Ishikawa (cell line): ENCODE measurements around the gene TMEM40.

Experiments
- CREB1 ChIP-seq: IDR thresholded peaks from 2 replicates; pipeline ENCODE4 v1.6.1; 2012; ENCODE audit warnings: low read depth
- EP300 ChIP-seq: IDR thresholded peaks from 2 replicates; pipeline ENCODE4 v1.6.1; 2012; ENCODE audit warnings: borderline replicate concordance
- MAX ChIP-seq: IDR thresholded peaks from 2 replicates; pipeline ENCODE4 v1.6.1; 2012
- NFIC ChIP-seq: IDR thresholded peaks from 2 replicates; pipeline ENCODE4 v1.6.1; 2012
- RAD21 ChIP-seq: IDR thresholded peaks from 2 replicates; pipeline ENCODE4 v1.6.1; 2012; ENCODE audit warnings: low read depth
- TAF1 ChIP-seq: IDR thresholded peaks from 2 replicates; pipeline ENCODE4 v1.6.1; 2012; ENCODE audit warnings: low read depth, mild to moderate bottlenecking
- TCF12 ChIP-seq: IDR thresholded peaks from 2 replicates; pipeline ENCODE4 v1.6.1; 2012; ENCODE audit warnings: low read depth
- YY1 ChIP-seq: IDR thresholded peaks from 2 replicates; pipeline ENCODE4 v1.6.1; 2012; ENCODE audit warnings: low read depth
- ZBTB7A ChIP-seq: IDR thresholded peaks from 2 replicates; pipeline ENCODE4 v1.6.1; 2012; ENCODE audit warnings: low read depth
- TF ChIP-seq, protein P1 (sequence below): IDR thresholded peaks from 2 replicates; pipeline ENCODE4 v1.6.1; 2012; ENCODE audit warnings: low read depth, mild to moderate bottlenecking

GRCh38 chr3:12689997-12690711 is 68.9 kb downstream of the TMEM40 start:
- no peak for TF ChIP-seq NFIC
- no peak for TF ChIP-seq TCF12
- TF ChIP-seq, protein P1, sequence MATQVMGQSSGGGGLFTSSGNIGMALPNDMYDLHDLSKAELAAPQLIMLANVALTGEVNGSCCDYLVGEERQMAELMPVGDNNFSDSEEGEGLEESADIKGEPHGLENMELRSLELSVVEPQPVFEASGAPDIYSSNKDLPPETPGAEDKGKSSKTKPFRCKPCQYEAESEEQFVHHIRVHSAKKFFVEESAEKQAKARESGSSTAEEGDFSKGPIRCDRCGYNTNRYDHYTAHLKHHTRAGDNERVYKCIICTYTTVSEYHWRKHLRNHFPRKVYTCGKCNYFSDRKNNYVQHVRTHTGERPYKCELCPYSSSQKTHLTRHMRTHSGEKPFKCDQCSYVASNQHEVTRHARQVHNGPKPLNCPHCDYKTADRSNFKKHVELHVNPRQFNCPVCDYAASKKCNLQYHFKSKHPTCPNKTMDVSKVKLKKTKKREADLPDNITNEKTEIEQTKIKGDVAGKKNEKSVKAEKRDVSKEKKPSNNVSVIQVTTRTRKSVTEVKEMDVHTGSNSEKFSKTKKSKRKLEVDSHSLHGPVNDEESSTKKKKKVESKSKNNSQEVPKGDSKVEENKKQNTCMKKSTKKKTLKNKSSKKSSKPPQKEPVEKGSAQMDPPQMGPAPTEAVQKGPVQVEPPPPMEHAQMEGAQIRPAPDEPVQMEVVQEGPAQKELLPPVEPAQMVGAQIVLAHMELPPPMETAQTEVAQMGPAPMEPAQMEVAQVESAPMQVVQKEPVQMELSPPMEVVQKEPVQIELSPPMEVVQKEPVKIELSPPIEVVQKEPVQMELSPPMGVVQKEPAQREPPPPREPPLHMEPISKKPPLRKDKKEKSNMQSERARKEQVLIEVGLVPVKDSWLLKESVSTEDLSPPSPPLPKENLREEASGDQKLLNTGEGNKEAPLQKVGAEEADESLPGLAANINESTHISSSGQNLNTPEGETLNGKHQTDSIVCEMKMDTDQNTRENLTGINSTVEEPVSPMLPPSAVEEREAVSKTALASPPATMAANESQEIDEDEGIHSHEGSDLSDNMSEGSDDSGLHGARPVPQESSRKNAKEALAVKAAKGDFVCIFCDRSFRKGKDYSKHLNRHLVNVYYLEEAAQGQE = no peak
- TF ChIP-seq TAF1 = no peak
- TF ChIP-seq MAX = no peak
- TF ChIP-seq CREB1 = no peak
- TF ChIP-seq YY1 = no peak
- no peak for TF ChIP-seq EP300
- TF ChIP-seq ZBTB7A = no peak
- no peak for TF ChIP-seq RAD21
